Epithelial cell of prostate (primary cell): ENCODE results near the gene KCNJ12.
"Not testable (repeated sequence)": the region's sequence is repeated elsewhere in the genome, so short reads cannot be mapped to it uniquely, and the experiment has no call there.

Source experiments
- DNase-seq: peaks from one replicate; pipeline ENCODE4 v3.0.0-alpha.2; 2011; ENCODE audit warnings: low read depth, low spot score
- H3K27ac ChIP-seq: fragments of 450-650 bp; 2 replicates; pipeline ENCODE4 v1.5.1; 2017; ENCODE audit warnings: mild to moderate bottlenecking

Gene KCNJ12

GRCh38 chr17:21380659-21381058 lies 4.5 kb downstream of the KCNJ12 start:
- DNase-seq, result no peak
- no peak overlapping the region for H3K27ac ChIP-seq

DNA sequence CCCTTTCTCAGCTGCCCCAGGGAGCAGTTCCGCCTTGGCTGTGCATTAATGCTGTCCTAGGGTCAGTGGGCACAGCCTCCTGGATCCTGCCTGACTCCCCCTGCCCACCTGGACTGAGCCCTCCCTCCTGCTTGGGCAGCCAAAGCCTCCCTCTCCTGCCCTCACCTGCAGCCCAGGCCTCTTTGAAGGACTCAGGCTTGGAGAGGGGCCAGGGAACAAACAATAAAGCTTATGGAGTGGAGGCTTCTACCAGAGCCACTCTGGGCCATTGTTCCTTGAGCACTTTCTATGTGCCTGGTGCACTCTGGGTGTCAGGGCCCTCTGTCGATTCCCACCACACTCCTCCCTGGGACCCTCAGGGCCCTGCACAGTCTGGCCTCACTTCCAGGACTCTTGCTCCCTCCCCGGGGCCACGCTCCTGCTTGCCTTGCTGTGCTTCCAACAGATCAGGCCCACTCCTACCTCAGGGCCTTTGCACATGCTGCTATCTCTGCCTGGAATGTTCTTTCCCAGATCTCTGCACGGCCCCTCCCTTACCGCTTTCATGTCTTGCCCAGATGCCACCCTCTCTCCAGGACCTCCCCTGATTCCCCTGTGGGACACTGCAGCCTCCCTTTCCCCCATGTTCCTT lies 5.0 kb downstream of the KCNJ12 start:
- no peak overlapping the region for H3K27ac ChIP-seq
- no peak for DNase-seq

DNA sequence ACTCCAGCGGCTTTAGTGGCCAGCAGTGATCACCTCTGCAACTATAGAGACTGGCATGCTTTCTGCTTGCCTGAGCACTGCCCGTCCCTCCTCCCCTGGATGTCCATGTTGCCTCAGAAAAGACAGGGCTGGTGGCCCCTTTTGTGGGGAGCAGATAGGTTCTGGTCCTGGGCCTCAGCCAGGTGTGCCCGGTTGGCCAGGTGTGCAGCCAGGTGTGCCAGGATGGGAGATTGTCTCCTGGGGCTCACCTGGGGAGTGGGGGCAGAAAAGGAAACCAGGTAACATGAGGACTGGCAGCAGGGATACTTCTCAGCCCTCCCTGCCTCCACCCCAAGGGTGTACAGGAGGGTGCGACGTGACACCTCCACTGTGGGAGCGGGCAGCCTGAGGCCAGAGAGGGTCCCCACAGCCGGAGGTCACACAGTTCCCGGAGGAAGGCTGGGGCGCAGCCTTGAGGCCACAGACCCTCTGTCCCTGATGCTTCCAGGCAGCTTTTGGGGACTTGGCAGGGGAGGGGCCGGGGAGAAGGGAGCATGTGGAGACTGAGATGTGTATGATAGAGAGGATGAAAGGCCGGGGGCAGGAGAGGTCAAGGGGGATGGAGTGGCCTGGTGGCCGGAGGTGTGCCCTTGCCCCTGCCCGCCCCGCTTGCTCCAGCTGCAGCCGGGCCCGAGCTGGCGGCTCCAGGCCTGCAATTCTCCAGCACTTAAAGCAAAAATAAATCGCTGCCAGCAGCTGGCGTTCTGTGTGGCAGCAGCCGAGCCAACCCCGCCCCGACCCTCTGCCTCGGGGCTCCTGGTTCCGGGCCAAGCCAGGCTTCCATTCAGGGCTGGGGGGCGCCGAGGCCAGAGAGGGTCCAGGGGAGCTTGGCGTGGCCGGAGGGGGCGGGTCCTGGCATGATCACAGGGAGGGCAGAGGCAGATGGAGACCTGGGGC lies 6.7 kb downstream of the KCNJ12 start:
- no peak overlapping the region for H3K27ac ChIP-seq
- DNase-seq, result no peak

DNA sequence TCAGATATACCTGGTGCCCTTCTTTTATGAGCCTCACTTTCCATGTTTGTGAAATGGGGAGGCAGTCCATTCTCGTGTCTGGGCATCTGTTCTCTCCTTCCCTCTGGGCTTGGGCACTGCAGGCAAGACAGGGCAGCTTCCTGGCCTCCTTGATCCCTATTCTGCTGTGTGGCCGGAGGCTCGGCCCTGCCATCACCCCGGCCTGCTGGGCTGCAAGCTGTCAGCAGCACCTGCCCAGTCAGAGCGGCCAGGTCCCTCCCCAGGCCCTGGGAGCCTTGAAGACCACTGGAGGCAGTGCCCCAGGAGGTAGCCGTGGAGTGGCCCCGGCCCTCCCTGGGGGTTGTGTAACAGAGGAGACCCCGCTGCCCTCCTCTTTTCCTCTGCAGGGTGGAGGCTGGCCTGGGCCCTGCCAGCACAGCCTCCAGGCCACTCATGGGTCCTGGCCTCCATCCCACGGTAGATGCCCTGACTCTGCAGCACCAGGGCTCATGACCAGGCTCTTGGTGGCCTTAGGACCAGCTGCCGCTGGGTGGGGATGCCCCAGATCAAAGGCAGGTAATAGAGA lies 9.2 kb downstream of the KCNJ12 start:
- DNase-seq, result no peak
- no peak overlapping the region for H3K27ac ChIP-seq

GRCh38 chr17:21387616-21388015 lies 11.5 kb downstream of the KCNJ12 start:
- H3K27ac ChIP-seq, result no peak overlapping the region
- DNase-seq, result no peak

GRCh38 chr17:21388066-21388465 lies 11.9 kb downstream of the KCNJ12 start:
- H3K27ac ChIP-seq, result no peak overlapping the region
- DNase-seq, result no peak

- no peak for DNase-seq
Measured at GRCh38 chr17:21388944-21389343, 12.8 kb downstream of the KCNJ12 start.

GRCh38 chr17:21389394-21389793 lies 13.2 kb downstream of the KCNJ12 start:
- DNase-seq, result no peak

More at GRCh38 chr17:21388944-21389343, 12.8 kb downstream of the KCNJ12 start:
- no peak overlapping the region for H3K27ac ChIP-seq

GRCh38 chr17:21390294-21390693 lies 14.1 kb downstream of the KCNJ12 start:
- H3K27ac ChIP-seq, result no peak overlapping the region
- no peak for DNase-seq

More at GRCh38 chr17:21389394-21389793, 13.2 kb downstream of the KCNJ12 start:
- H3K27ac ChIP-seq, result no peak overlapping the region

GRCh38 chr17:21392266-21392665 lies 16.1 kb downstream of the KCNJ12 start:
- no peak for DNase-seq
- no peak overlapping the region for H3K27ac ChIP-seq

DNA sequence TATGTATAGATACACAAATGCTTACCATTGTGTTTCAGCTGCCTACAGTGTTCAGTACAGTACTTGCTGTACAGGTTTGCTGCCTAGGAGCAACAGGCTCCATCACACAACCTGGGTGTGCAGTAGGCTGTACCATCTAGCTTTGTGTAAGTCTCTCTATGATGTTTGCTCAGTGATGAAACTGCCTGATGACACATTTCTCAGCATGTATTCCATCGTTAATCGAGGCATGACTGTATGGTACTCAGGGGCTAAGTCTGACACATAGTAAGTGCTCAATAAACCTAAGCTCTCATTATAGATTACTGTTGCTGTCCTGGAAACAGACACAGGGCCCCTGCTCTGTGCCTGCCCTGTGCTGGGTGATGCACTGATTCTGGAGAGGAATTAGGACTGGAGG lies 18.1 kb downstream of the KCNJ12 start:
- DNase-seq, result peak; percentile 74

GRCh38 chr17:21395764-21396163 lies 19.6 kb downstream of the KCNJ12 start:
- DNase-seq, result no peak

More for the DNA sequence above, 18.1 kb downstream of the KCNJ12 start:
- H3K27ac ChIP-seq, result no peak overlapping the region

DNA sequence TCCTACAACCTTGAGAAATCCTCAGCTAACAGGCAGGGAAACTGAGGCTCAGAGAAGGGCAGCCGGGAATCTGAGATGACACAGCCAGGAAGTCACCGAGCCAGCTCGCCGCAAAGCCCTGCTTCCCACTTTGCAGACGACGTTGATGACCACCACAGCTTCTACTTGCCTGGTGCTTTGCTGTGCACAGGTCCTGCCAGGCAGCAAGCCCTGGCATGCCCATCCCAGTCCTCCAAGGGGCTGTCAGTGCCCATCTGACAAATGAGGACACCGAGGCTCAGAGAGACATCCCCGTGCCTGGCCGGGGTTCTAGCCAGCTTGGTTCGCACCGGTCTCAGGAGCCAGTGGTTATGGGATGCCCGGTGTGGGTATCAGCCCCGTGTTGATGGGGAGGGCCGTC lies 20.1 kb downstream of the KCNJ12 start:
- no peak for DNase-seq

More at GRCh38 chr17:21395764-21396163, 19.6 kb downstream of the KCNJ12 start:
- no peak overlapping the region for H3K27ac ChIP-seq

GRCh38 chr17:21397341-21398190 lies 21.4 kb downstream of the KCNJ12 start:
- H3K27ac ChIP-seq, result no peak overlapping the region
- no peak for DNase-seq

More for the DNA sequence above, 20.1 kb downstream of the KCNJ12 start:
- no peak overlapping the region for H3K27ac ChIP-seq

- DNase-seq, result no peak
- H3K27ac ChIP-seq, result no peak overlapping the region
Measured at GRCh38 chr17:21399474-21400186, 23.5 kb downstream of the KCNJ12 start.

GRCh38 chr17:21400187-21400569 lies 24.0 kb downstream of the KCNJ12 start:
- not testable (repeated sequence) for DNase-seq, H3K27ac ChIP-seq

DNA sequence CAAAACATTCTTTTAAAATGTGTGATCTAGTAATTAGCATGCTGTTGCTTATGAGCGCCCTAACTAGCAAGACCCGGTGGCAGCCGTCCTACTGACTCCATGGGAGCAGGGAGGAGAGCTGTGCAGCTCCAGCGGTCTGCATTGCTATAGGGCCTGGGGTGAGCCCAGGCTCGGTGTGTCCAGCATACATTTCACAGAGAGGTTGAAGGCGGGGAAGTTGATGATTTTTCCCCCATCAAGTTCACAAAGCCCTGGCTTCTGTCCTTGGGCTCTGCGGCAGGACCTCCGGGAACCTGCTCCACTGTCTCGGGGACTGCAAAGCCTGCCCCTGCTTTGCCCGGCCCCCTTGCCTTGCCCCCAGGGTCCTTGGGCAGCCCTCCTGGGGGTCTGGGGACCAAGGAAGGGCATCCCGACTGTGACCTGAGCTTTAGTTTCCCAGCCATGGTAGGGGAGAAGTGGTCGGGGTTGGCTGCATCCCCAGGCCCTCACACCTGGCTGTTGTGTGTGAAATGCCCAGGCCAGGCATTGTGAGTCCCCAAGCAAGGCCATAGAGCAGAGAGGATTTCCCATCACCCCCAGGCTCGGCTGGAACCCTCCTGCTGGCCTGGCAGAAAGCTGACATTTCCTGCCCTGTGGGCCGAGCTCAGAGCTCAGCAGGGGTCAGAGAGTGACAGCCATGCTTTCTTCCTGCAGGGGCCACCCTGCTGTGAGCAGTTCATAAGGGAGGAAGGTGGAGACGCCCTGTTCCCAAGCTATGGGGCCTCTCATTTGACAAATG lies 24.8 kb downstream of the KCNJ12 start:
- no peak overlapping the region for H3K27ac ChIP-seq
- no peak for DNase-seq

DNA sequence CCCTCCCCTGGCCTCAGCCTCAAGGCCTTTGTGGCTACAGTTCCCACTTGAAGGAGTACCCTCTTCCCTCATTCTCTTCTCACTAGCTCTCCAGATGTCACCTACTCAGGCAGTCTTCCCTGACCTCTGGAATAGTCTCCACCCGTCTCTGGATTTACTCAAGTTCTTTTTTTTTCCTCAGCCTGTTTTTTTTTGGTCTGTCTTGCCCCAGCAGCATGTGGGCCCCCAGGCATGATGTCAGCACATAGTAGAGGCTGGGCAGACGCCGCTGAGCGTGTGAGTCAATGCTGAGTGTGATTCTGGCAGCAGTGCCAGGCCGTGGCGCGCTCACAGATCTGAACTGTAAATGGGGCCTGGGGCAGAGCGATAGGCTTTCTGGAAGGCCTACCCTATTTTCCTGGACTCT lies 26.0 kb downstream of the KCNJ12 start:
- H3K27ac ChIP-seq, result not testable (repeated sequence)
- peak; percentile 16 for DNase-seq

DNA sequence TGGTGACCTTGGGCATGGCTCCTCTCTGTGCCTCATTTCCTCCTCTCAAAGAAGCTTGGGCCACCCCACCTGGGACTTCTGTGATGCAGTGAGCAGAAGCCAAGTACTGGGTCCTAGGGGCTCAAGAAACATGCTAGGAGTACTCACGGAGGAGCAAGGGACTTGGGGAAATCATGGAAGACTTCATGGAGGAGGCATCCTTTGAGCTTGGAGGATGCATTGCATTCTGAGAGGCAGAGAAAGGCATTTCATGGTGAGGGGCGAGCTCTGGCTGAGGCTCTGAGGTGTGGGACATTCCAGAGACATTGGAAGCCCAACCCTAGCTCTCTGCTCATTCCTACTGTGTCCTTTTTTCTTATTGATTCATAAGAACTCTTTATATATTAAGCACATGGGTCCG lies 26.8 kb downstream of the KCNJ12 start:
- H3K27ac ChIP-seq, result not testable (repeated sequence)

More for the DNA sequence above, 26.8 kb downstream of the KCNJ12 start:
- not testable (repeated sequence) for DNase-seq
